ENCODE data around the gene PLB1.
"Not testable (repeated sequence)": the region's sequence is repeated elsewhere in the genome, so short reads cannot be mapped to it uniquely, and the experiment has no call there.

The PLB1 gene

GRCh38 chr2:28648671-28649395, 153.0 kb downstream of the PLB1 start:
- no peak for DNase-seq (ENCODE audit: low read depth)

- no peak for DNase-seq (ENCODE audit: low read depth)
These were observed 153.8 kb downstream of the PLB1 start for GRCh38 chr2:28649481-28650265.

- DNase-seq (ENCODE audit: low read depth) = no peak
These were observed 154.4 kb downstream of the PLB1 start for GRCh38 chr2:28650266-28650584.

- DNase-seq (ENCODE audit: low read depth) = no peak
These were observed 156.4 kb downstream of the PLB1 start for GRCh38 chr2:28652217-28652616.

- no peak for DNase-seq (ENCODE audit: low read depth)
These were observed 158.2 kb downstream of the PLB1 start for GRCh38 chr2:28653892-28654662.

- DNase-seq (ENCODE audit: low read depth) = no peak
These were observed 158.9 kb downstream of the PLB1 start for GRCh38 chr2:28654663-28655320.

- DNase-seq (ENCODE audit: low read depth) = no peak
These were observed 161.2 kb downstream of the PLB1 start for GRCh38 chr2:28656937-28657615.

GRCh38 chr2:28658369-28658768, 162.5 kb downstream of the PLB1 start:
- DNase-seq (ENCODE audit: low read depth) = no peak

GRCh38 chr2:28659127-28659526, 163.3 kb downstream of the PLB1 start:
- no peak for DNase-seq (ENCODE audit: low read depth)

GRCh38 chr2:28661589-28662001, 165.7 kb downstream of the PLB1 start:
- DNase-seq (ENCODE audit: low read depth) = no peak

- DNase-seq (ENCODE audit: low read depth) = no peak
These were observed 166.2 kb downstream of the PLB1 start for GRCh38 chr2:28662044-28662443.

GRCh38 chr2:28662468-28663181, 166.8 kb downstream of the PLB1 start:
- DNase-seq (ENCODE audit: low read depth) = no peak

GRCh38 chr2:28663359-28663758, 167.5 kb downstream of the PLB1 start:
- no peak for DNase-seq (ENCODE audit: low read depth)

- DNase-seq (ENCODE audit: low read depth) = no peak
These were observed 168.4 kb downstream of the PLB1 start for GRCh38 chr2:28664120-28664842.

- no peak for DNase-seq (ENCODE audit: low read depth)
These were observed 169.3 kb downstream of the PLB1 start for GRCh38 chr2:28665041-28665704.

- not testable (repeated sequence) for DNase-seq (ENCODE audit: low read depth)
These were observed 170.0 kb downstream of the PLB1 start for GRCh38 chr2:28665811-28666377.

GRCh38 chr2:28666496-28667184, 170.8 kb downstream of the PLB1 start:
- DNase-seq (ENCODE audit: low read depth) = no peak

GRCh38 chr2:28667261-28667660, 171.4 kb downstream of the PLB1 start:
- DNase-seq (ENCODE audit: low read depth) = no peak

Measured in T-helper 22 cell (primary cell).